PC-3 (cell line): Measurements from ENCODE around the gene ABCC11.

ENCODE experiments used
- EZH2 ChIP-seq: fragments of 300-600 bp; sonication (generic); IDR thresholded peaks from one replicate; pipeline ENCODE4 v1.6.1; 2017; ENCODE audit warnings: antibody characterized with exemption, mild to moderate bottlenecking, low read length; ENCODE audit not compliant: unreplicated experiment
- EZH2phosphoT487 ChIP-seq: fragments of 300-600 bp; sonication (generic); IDR thresholded peaks from 2 replicates; pipeline ENCODE4 v1.6.1; 2018; ENCODE audit warnings: mild to moderate bottlenecking, antibody characterized with exemption, low read length, borderline replicate concordance
- TF ChIP-seq, protein P1 (sequence below): fragments of 300-600 bp; sonication (generic); conservative IDR thresholded peaks from 2 replicates; pipeline ENCODE4 v1.5.1; 2017; ENCODE audit warnings: antibody characterized with exemption, low read depth, mild to moderate bottlenecking, low read length

DNA sequence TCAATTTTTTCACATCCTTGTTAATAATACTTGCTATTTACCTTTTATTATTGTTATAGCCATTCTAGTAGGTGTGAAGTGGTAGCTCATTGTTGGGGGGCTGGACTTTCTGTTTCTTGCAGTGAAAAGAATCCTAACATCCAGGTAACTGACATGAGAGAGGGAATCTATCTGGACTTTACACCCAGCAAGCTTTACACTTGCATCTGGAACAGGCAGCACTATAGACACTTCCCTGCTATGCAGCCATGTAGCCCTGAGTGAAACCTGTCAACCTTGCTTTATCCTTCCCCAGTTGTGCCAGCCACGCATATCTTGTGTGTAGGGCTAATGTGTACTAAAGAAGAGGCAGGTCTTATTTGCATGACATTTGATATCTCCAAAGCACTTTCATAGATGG, 74.7 kb downstream of the ABCC11 start:
- TF ChIP-seq, protein P1, sequence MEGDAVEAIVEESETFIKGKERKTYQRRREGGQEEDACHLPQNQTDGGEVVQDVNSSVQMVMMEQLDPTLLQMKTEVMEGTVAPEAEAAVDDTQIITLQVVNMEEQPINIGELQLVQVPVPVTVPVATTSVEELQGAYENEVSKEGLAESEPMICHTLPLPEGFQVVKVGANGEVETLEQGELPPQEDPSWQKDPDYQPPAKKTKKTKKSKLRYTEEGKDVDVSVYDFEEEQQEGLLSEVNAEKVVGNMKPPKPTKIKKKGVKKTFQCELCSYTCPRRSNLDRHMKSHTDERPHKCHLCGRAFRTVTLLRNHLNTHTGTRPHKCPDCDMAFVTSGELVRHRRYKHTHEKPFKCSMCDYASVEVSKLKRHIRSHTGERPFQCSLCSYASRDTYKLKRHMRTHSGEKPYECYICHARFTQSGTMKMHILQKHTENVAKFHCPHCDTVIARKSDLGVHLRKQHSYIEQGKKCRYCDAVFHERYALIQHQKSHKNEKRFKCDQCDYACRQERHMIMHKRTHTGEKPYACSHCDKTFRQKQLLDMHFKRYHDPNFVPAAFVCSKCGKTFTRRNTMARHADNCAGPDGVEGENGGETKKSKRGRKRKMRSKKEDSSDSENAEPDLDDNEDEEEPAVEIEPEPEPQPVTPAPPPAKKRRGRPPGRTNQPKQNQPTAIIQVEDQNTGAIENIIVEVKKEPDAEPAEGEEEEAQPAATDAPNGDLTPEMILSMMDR, result no peak
- TF ChIP-seq EZH2phosphoT487 (no peak), EZH2 (no peak)
